HL-60/S4 treated with phorbol 12-myristate 13-acetate at 8.2 ng/mL for 4 days and 3 days (cell line): ENCODE data around the gene PTPN20.

ENCODE experiments used
- in situ Hi-C: fragments of 300-500 bp; cut with MboI; formaldehyde crosslinking; loops from 2 replicates; pipeline ENCODE4 v1.15.0; 2022; ENCODE audit warnings: low sequenced_read_pairs

PTPN20 gene

DNA sequence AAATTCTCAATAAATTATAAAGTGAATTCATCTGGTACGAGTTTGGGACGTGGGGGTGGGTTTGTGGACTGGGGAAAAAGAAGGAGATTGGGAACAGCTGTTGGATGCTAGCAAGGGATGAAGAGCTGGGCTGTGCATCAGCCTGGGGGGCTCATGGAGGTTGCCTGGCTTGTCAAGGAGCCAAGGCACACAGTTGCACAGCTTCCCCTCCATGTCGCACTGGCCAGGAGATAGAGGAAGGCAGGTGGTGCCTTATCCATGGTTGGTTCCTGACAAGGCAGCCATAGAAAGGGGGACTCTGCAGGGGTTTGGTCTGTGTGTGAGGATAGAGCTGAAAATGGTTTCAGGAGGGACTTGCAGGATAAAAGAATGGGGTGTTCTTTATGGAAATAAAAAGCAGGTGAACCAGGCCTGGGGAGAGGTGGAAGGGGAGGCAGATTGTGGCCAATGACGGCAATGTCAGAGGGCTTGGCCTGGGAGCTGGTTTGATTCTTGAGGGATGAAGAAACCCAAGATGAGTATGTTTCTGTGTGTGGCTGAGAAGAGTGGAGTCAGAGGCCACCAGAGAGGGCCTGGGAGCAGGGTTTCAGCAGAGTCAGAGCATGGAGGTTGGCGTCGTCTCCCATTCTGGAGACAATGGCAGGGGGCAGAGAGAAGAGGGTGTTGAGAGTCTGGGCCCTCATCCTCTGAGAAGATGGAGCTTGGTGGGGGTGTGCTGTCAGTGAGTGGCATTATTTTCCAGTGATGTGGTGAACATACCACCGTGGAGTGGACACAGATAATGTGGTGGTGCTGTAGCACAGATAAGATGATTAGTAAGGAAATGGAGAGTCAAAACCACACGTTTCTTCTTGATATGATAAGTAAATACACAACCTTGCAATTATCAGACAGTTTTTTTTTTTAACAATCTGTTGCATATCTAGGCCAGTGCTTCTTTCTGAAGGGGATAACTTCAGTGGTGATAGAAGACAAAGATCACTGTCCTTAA, 108.2 kb downstream of the PTPN20 start:
- in situ Hi-C loops: no loop called here

DNA sequence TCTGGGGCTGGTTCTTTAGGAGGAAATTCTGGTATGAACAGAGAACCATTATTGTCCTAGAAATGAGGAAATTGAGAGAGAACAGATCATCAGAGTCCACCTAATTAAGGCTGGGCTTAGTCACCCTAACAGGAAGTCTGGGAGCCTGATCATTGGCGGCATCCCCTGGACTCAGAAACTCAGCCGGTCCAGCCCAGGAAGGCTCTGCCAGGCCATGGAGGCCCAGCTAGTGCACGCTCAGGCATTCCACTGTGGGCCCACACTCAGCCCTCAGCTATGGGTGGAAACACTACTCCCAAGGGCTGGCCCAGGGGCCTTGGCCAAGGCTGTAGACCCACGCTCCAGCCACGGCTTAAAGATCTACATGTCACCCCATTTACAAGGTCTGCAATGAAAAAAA, 109.2 kb downstream of the PTPN20 start:
- in situ Hi-C loops: no loop called here

GRCh38 chr10:47021850-47022249, 110.6 kb downstream of the PTPN20 start:
- in situ Hi-C loops: no loop called here

GRCh38 chr10:47022311-47023131, 111.3 kb downstream of the PTPN20 start:
- in situ Hi-C loops: no loop called here

DNA sequence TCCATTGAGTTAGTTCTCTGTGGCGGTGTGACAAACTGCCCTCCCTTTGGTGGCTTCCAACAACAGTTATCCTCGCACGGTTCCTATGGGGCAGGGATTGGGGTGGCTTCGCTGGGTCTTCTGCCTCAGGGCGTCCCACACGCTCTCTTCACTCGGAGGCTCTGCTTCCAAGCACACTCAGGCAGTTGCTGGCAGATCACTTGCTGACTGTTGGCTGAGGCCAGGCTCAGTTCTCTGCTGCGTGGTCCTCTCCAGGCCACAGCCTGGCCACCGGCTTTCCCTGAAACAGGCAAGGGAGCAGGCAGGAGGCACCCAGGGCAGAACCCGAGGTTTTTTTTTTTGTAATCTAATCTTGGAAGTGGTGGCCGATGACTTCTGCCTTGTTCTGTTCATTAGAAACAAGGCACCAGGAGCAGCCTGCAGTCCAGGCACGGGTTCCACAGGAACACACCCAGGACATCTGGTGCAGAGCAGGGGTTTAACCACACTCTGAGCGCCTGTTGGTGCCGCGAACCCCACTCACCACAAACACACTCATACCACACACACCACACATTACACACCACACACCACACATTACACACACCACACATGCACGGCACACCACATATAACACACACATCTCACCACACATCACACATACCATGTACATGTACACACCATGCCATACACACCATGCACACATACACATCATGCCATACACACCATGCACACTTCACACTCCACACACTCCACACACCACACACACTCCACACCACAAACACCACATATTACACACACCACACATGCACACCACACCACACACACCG, 112.2 kb downstream of the PTPN20 start:
- in situ Hi-C loops: no loop called here

DNA sequence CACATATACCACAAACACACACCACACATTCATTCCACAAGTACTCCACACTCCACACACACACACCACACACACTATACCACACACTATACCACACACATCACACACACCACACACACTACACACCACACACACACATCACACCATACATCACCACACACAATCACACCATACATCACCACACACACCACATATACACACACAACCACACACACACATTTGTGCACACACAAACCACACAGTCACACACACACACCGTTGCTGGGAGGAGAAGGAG, 112.8 kb downstream of the PTPN20 start:
- in situ Hi-C loops: no loop called here

DNA sequence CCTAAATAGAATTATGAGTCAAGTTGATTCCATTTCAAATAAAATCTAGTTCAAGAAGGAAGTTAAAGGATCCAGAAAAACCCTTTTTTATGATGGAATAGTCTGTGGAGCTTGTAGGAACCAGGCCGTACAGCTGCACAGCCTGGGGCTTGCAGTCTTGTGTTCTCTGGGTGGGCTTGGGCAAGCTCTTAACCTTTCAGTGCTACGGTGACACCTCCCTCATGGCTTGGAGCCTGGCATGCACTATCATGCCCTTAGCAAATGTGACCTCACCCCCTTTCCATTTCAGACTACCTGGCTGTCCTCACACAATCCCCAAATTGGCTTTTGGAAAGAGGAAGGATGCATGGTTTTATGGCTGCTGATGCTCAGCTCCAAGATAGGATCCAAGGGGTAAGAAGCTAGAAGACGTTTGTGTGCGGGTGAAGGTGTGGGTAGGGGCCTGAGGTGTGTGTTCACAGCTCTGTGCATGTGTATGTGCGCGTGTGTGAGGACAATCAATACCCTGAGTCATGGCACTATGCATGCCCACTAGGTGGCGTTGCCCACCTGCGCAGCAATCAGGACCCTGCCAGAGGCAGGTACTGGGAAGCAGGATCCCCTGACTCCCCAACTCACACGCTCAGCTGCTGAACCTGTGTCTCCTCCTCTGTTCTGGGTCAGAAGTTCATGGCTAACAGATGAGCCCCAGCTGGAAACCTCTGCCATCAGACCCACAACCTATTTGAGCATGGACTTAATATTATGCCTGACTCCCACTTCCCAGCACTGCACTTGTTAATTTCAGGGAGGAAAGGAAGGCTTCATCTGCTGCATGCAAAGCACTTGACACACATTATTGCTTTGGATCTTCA, 113.4 kb downstream of the PTPN20 start:
- in situ Hi-C loops: no loop called here

GRCh38 chr10:47025253-47025539, 114.0 kb downstream of the PTPN20 start:
- in situ Hi-C loops: no loop called here

- in situ Hi-C loops: no loop called here
These were observed 114.5 kb downstream of the PTPN20 start for GRCh38 chr10:47025540-47026300.

- in situ Hi-C loops: no loop called here
These were observed 115.3 kb downstream of the PTPN20 start for GRCh38 chr10:47026301-47027107.

GRCh38 chr10:47027108-47027783, 116.0 kb downstream of the PTPN20 start:
- in situ Hi-C loops: no loop called here

- in situ Hi-C loops: no loop called here
These were observed 116.6 kb downstream of the PTPN20 start for GRCh38 chr10:47027784-47028260.

GRCh38 chr10:47028466-47028865, 117.2 kb downstream of the PTPN20 start:
- in situ Hi-C loops: no loop called here

- in situ Hi-C loops: no loop called here
These were observed 118.2 kb downstream of the PTPN20 start for GRCh38 chr10:47029181-47030009.

DNA sequence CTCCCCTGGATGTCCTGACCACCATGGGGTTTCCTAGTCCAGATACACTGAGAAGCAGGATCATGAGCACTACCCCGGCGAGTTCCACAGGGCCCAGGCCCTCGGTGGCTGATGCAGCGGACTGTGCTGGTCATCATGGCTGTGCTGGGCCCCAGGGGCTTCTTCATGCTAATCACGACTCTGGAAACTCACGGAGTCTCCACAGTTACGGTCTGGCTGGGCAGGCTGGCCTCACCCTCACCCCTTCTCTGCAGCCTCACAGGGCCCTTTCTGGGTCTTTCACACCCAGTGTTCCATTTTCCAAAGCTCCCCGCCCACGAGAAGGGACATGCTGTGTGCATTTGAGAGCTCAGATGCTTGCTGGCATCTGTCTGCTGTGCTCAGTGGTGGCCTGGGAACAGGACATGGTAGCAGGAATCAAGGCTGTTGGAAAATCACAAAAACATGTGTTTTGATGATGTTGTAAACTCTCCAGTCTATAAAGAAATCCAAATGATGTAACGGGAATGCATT, 119.0 kb downstream of the PTPN20 start:
- in situ Hi-C loops: no loop called here

GRCh38 chr10:47031211-47031900, 120.1 kb downstream of the PTPN20 start:
- in situ Hi-C loops: no loop called here
